ENCODE measurements around the gene ZDHHC11. TPM values are rescaled to one million over a fixed set of nuclear protein-coding genes. Genes with fewer than 3 reads are reported as not detected.

ZDHHC11 gene
- polyA plus RNA-seq, 2 donors: 2.4 to 4.0 TPM

DNA sequence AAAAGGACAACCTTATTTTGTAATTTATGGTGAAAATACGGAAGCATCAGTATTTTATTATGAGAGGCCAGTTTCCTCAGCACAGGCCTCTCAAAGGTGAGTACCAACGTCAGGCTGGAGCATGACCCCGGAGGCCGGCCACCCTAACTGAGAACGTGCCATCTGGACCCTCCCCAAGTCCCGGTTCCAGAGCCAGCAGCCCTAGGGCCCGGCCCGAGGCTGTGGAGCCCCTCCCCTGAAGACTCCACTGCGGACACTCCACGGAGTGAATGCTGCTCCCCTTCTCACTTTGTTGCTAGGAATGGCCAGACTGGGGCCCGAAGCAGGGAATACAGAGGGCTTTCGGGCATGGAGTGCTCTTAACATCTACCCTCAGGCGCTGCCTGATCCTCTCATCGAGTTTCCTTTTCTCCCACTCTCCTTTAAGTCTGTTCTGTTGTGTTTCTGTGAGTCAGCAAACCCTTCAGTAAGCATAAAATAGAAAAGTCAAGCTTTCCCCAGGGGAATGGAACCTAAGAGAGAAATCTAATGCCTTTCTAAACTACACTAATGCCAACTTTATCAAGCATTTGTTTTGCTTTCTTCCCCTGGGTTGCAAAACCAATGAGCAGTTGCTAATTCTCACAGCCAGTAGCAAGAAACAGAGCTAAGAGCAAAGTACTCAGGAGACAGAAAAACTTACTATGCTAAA lies 37.3 kb upstream of the ZDHHC11 start:
- Histone ChIP-seq H3K27ac (ENCODE audit: low read depth in 2 of 2, low read length in 1 of 2) (no peak overlapping the region), H3K4me3 (ENCODE audit: low read depth in 1 of 2, low read length in 2 of 2) (no peak overlapping the region), H3K4me1 (ENCODE audit: control insufficient read depth in 2 of 2, insufficient read depth in 2 of 2, low read length in 1 of 2) (peaks cover 3 to 11% of the 10 kb centered on the region in 2 donors), H3K27me3 (ENCODE audit: control insufficient read depth in 1 of 2, insufficient read depth in 2 of 2, low read length in 2 of 2) (no peaks in the 10 kb centered on the region), H3K9me3 (ENCODE audit: control insufficient read depth in 2 of 2, insufficient read depth in 1 of 2, low read depth in 1 of 2, low read length in 1 of 2) (no peaks in the 10 kb centered on the region), H3K36me3 (ENCODE audit: control insufficient read depth in 2 of 2, insufficient read depth in 2 of 2, low read length in 1 of 2) (peaks cover 18 to 61% of the 10 kb centered on the region in 2 donors)
- WGBS, 2 donors: 86 to 87% methylated on average over 14 of the region's 14 CpGs

DNA sequence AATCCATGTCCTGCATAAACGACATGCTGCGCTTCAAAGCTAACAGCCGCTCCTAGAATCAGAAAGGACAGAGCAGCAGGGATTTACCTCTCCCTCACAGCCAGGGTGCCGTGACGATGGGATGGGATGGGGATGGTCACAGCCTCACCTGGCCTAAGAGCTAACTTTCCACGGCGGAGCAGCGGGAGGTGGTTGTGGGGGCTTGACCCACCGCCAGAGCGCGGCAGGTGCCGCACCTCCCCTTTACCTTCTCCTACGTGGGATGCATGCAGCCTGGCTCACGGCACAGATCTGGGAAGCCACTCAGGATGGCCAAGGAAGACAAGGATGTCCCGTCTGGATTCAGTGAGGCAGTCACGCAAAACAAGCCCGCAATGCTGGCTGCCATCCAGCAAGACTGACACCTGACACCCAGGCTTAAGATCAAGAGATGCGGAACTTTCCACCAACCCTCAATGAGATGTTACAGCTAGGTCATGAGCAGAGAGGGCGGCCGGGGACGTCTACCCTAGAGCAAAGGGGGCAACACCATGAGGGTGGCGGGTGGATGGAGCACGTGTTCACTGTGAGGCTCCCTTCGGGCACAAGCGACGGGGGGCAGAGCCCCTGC lies 36.0 kb upstream of the ZDHHC11 start:
- peaks cover 18 to 72% of the 10 kb centered on the region in 2 donors for H3K36me3 ChIP-seq (ENCODE audit: control insufficient read depth in 2 of 2, insufficient read depth in 2 of 2, low read length in 1 of 2)
- no peak overlapping the region for H3K27ac ChIP-seq (ENCODE audit: low read depth in 2 of 2, low read length in 1 of 2)
- 92 to 93% methylated on average over 26 of the region's 26 CpGs for WGBS, 2 donors

DNA sequence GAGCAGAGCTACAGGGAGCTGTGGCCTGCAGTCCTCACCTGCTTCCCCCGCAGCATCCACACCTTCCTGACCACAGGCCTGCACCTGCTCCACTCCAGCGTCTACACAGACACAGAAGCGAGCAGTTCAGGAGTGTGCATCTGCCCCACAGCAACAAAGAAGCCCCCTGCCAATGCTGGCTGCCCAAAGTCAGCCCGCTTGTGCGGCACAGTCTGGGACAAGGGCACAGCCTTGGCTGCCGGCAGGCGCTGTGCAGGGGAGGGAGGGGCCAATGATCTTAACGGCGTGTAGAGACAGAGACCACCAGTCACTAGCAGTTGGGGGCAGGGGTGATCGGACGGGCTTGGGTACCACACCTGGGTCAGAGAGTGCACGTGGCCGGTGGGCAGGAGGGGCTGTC lies 35.2 kb upstream of the ZDHHC11 start:
- no peak overlapping the region for H3K4me3 ChIP-seq (ENCODE audit: low read depth in 1 of 2, low read length in 2 of 2)
- H3K27ac ChIP-seq (ENCODE audit: low read depth in 2 of 2, low read length in 1 of 2): no peak overlapping the region
- H3K9me3 ChIP-seq (ENCODE audit: control insufficient read depth in 2 of 2, insufficient read depth in 1 of 2, low read depth in 1 of 2, low read length in 1 of 2): no peaks in the 10 kb centered on the region
- WGBS, 2 donors: 90 to 93% methylated on average over 13 of the region's 13 CpGs
- H3K27me3 ChIP-seq (ENCODE audit: control insufficient read depth in 1 of 2, insufficient read depth in 2 of 2, low read length in 2 of 2): no peaks in the 10 kb centered on the region
- H3K4me1 ChIP-seq (ENCODE audit: control insufficient read depth in 2 of 2, insufficient read depth in 2 of 2, low read length in 1 of 2): peaks cover under 1 to 2% of the 10 kb centered on the region in 2 donors
- peaks cover 18 to 76% of the 10 kb centered on the region in 2 donors for H3K36me3 ChIP-seq (ENCODE audit: control insufficient read depth in 2 of 2, insufficient read depth in 2 of 2, low read length in 1 of 2)

More for the DNA sequence above, 36.0 kb upstream of the ZDHHC11 start:
- H3K27me3 ChIP-seq (ENCODE audit: control insufficient read depth in 1 of 2, insufficient read depth in 2 of 2, low read length in 2 of 2): no peaks in the 10 kb centered on the region
- no peak overlapping the region for H3K4me3 ChIP-seq (ENCODE audit: low read depth in 1 of 2, low read length in 2 of 2)
- H3K4me1 ChIP-seq (ENCODE audit: control insufficient read depth in 2 of 2, insufficient read depth in 2 of 2, low read length in 1 of 2): peaks cover 3 to 9% of the 10 kb centered on the region in 2 donors
- H3K9me3 ChIP-seq (ENCODE audit: control insufficient read depth in 2 of 2, insufficient read depth in 1 of 2, low read depth in 1 of 2, low read length in 1 of 2): no peaks in the 10 kb centered on the region

DNA sequence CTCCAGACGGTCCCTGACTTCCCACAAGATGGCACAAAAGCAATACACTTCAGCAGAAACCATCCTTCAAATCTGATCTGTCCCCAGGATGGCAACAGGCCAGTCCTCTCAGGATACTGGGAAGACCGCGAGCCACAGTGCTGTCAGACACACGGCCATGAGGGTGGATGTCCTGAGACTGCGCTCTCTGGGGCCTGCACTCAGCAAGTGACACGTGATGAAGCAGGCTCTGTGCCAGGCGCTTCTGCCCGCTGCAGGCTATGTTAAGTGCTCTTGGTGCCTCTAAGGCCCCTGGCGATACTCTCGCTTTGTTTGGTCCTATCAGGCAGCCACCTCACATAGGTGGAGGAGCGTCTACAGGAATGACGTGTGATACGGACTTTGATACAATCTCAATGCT lies 34.7 kb upstream of the ZDHHC11 start:
- no peaks in the 10 kb centered on the region for H3K9me3 ChIP-seq (ENCODE audit: control insufficient read depth in 2 of 2, insufficient read depth in 1 of 2, low read depth in 1 of 2, low read length in 1 of 2)
- no peak overlapping the region for H3K27ac ChIP-seq (ENCODE audit: low read depth in 2 of 2, low read length in 1 of 2)
- H3K4me3 ChIP-seq (ENCODE audit: low read depth in 1 of 2, low read length in 2 of 2): no peak overlapping the region
- no peaks in the 10 kb centered on the region for H3K27me3 ChIP-seq (ENCODE audit: control insufficient read depth in 1 of 2, insufficient read depth in 2 of 2, low read length in 2 of 2)
- H3K36me3 ChIP-seq (ENCODE audit: control insufficient read depth in 2 of 2, insufficient read depth in 2 of 2, low read length in 1 of 2): peaks cover 18 to 77% of the 10 kb centered on the region in 2 donors
- 81 to 85% methylated on average over 13 of the region's 13 CpGs for WGBS, 2 donors
- H3K4me1 ChIP-seq (ENCODE audit: control insufficient read depth in 2 of 2, insufficient read depth in 2 of 2, low read length in 1 of 2): no peaks in the 10 kb centered on the region

DNA sequence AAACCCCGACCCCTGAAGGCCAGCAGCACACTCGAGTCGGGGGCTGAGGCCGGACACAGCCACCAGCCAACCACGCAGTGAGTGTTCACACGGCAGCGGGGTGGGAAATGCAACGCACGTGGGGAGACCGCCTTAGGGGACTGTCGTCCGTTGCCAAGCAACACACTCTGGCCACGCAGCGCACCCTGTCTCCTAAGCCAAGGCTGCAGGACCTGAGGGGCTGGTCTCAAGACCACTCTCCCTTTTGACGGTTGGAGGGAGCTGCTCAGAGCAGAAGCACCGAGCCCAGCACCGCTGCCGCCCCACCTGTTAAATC lies 34.3 kb upstream of the ZDHHC11 start:
- Histone ChIP-seq H3K27me3 (ENCODE audit: control insufficient read depth in 1 of 2, insufficient read depth in 2 of 2, low read length in 2 of 2) (no peaks in the 10 kb centered on the region), H3K9me3 (ENCODE audit: control insufficient read depth in 2 of 2, insufficient read depth in 1 of 2, low read depth in 1 of 2, low read length in 1 of 2) (no peaks in the 10 kb centered on the region), H3K4me3 (ENCODE audit: low read depth in 1 of 2, low read length in 2 of 2) (no peak overlapping the region), H3K36me3 (ENCODE audit: control insufficient read depth in 2 of 2, insufficient read depth in 2 of 2, low read length in 1 of 2) (peaks cover 18 to 73% of the 10 kb centered on the region in 2 donors), H3K4me1 (ENCODE audit: control insufficient read depth in 2 of 2, insufficient read depth in 2 of 2, low read length in 1 of 2) (no peaks in the 10 kb centered on the region), H3K27ac (ENCODE audit: low read depth in 2 of 2, low read length in 1 of 2) (no peak overlapping the region)
- WGBS, 2 donors: 90 to 94% methylated on average over 18 of the region's 18 CpGs

DNA sequence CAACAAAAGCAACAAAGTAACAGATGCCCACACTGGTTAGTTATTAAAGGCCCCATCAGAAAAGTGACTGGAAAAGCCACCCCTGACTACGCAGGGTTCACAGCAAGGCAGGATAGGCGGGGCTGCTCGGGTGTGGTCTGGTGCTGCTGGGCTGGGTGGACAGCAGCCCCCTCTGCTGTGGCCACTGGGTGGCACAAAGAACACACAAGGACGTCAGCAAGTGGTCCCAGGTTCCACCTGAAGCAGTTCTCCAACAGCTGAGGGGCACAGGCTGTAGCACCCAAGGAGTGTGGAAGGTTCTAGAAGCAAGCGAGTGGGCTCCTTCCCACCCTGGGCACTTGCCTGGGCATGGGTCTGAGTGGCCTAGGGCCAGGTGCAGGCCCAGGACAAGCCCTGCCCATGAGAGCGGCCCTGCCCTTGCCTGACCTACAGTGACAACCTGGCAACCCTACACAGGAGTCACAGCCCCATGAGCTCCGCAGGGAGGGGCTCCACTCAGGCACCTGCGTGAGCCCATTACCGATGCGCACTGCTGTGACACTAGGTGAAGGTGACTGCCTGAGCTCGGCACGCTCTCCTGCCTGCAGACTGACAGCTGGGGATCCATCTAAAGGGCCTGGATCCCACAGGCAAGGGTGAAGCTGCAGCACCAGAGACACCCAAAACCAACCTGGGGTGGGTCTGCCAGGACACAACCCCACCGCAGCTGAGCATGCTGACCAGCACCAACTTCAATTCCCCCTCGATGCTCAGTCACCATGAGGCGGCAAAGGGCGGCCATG lies 33.8 kb upstream of the ZDHHC11 start:
- Histone ChIP-seq H3K27ac (ENCODE audit: low read depth in 2 of 2, low read length in 1 of 2) (no peak overlapping the region), H3K4me3 (ENCODE audit: low read depth in 1 of 2, low read length in 2 of 2) (no peak overlapping the region), H3K9me3 (ENCODE audit: control insufficient read depth in 2 of 2, insufficient read depth in 1 of 2, low read depth in 1 of 2, low read length in 1 of 2) (no peaks in the 10 kb centered on the region), H3K36me3 (ENCODE audit: control insufficient read depth in 2 of 2, insufficient read depth in 2 of 2, low read length in 1 of 2) (peaks cover 18 to 69% of the 10 kb centered on the region in 2 donors), H3K4me1 (ENCODE audit: control insufficient read depth in 2 of 2, insufficient read depth in 2 of 2, low read length in 1 of 2) (no peaks in the 10 kb centered on the region), H3K27me3 (ENCODE audit: control insufficient read depth in 1 of 2, insufficient read depth in 2 of 2, low read length in 2 of 2) (no peaks in the 10 kb centered on the region)
- 91 to 93% methylated on average over 16 of the region's 16 CpGs for WGBS, 2 donors

DNA sequence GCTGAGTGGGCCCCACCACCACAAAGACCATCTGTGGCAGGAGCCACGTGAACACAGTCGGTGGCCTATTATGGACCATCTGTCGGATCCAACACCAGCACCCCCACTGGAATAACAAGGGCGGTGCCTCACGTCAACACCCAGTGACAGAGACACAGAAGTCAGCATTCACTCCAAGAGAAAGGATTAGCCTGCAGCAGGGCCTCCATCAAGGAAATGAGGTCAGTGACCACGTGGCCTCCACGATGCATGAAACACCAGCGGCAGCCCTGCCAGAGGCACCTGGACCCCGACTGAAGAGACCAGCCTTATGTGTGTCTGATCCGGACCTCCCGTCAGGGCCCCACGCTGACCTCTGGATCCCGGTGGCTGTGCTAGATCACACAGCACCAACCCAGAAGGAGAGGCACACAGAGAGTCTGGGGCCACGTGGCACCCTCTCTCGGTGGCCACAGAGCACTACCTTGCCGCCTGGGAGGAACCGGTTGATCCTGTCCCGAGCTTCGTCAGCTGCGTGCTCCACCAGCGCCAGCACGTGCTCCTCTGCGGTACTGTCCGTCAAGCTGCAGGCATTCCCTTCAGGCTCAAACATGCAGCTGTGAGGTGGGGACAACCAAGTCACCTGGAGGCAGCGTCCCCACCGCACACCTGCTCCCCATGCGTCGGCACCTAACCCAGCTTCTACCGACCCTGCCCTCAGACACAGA lies 32.8 kb upstream of the ZDHHC11 start:
- peaks cover 18 to 67% of the 10 kb centered on the region in 2 donors for H3K36me3 ChIP-seq (ENCODE audit: control insufficient read depth in 2 of 2, insufficient read depth in 2 of 2, low read length in 1 of 2)
- H3K4me3 ChIP-seq (ENCODE audit: low read depth in 1 of 2, low read length in 2 of 2): no peak overlapping the region
- H3K27me3 ChIP-seq (ENCODE audit: control insufficient read depth in 1 of 2, insufficient read depth in 2 of 2, low read length in 2 of 2): no peaks in the 10 kb centered on the region
- WGBS, 2 donors: 93 to 94% methylated on average over 29 of the region's 29 CpGs
- no peaks in the 10 kb centered on the region for H3K9me3 ChIP-seq (ENCODE audit: control insufficient read depth in 2 of 2, insufficient read depth in 1 of 2, low read depth in 1 of 2, low read length in 1 of 2)
- H3K4me1 ChIP-seq (ENCODE audit: control insufficient read depth in 2 of 2, insufficient read depth in 2 of 2, low read length in 1 of 2): no peaks in the 10 kb centered on the region
- H3K27ac ChIP-seq (ENCODE audit: low read depth in 2 of 2, low read length in 1 of 2): no peak overlapping the region

DNA sequence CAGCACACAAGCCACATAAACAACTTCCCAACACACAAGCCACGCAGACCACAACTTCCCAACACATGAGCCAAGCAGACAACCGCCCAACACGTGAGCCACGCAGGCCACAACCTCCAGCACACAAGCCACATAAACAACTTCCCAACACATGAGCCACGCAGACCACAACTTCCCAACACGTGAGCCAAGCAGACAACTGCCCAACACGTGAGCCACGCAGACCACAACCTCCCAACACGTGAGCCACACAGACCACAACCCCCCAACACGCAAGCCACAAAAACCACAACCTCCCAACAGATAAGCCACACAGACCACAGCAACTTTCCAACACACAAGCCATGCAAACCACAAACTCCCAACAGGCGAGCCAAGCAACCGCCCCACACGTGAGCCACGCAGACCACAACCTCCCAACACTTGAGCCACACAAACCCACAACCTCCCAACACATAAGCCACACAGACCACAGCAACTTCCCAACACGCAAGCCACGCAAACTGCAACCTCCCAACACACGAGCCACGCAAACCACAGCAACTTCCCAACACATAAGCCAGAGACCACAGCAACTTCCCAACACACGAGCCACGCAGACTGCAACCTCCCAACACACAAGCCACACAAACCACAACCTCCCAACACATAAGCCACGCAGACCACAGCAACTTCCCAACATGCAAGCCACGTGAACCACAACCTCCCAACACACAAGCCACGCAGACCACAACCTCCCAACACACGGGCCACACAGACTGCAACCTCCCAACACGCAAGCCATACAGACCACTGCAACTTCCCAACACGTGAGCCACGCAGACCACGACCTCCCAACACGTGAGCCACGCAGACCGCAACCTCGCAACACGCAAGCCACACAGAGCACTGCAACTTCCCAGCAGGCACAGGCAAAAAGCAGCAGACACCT lies 31.7 kb upstream of the ZDHHC11 start:
- H3K27ac ChIP-seq (ENCODE audit: low read depth in 2 of 2, low read length in 1 of 2): no peak overlapping the region
- no peaks in the 10 kb centered on the region for H3K4me1 ChIP-seq (ENCODE audit: control insufficient read depth in 2 of 2, insufficient read depth in 2 of 2, low read length in 1 of 2)
- no peak overlapping the region for H3K4me3 ChIP-seq (ENCODE audit: low read depth in 1 of 2, low read length in 2 of 2)
- peaks cover 15 to 70% of the 10 kb centered on the region in 2 donors for H3K36me3 ChIP-seq (ENCODE audit: control insufficient read depth in 2 of 2, insufficient read depth in 2 of 2, low read length in 1 of 2)
- H3K27me3 ChIP-seq (ENCODE audit: control insufficient read depth in 1 of 2, insufficient read depth in 2 of 2, low read length in 2 of 2): no peaks in the 10 kb centered on the region
- 92% methylated on average over 33 of the region's 33 CpGs for WGBS, 2 donors
- H3K9me3 ChIP-seq (ENCODE audit: control insufficient read depth in 2 of 2, insufficient read depth in 1 of 2, low read depth in 1 of 2, low read length in 1 of 2): no peaks in the 10 kb centered on the region
